ENCODE measurements around the gene SNRPB. TPM values are rescaled to one million over a fixed set of nuclear protein-coding genes. Genes with fewer than 3 reads are reported as not detected.

Gene SNRPB
- total RNA-seq, 2 donors from 2014 or later = 286 to 329 TPM

DNA sequence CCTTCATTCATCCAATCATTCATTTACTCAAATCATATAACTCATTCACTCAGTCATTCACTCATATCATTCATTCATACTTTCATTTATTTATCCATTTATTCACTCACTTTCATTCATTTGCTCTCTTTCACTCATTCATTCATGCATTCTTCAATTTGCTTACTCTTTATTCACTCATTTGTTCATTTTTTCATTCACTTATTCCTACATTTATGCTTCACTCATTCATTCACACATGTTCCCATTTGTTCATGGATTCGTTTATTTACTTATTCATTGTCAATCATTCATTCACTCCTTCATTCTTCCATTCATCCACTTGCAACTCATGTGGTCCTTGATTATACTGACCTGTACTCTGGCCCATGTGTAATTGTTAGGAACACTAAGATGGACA lies 39.4 kb downstream of the SNRPB start:
- Mint-ChIP-seq H3K36me3 (ENCODE audit: insufficient read depth in 2 of 2) (no peaks in the 10 kb centered on the region), H3K27me3 (ENCODE audit: low read depth) (peaks cover 6% of the 10 kb centered on the region), H3K4me1 (ENCODE audit: low read depth) (no peaks in the 10 kb centered on the region), H3K27ac (no peak overlapping the region), H3K4me3 (no peak overlapping the region), H3K9me3 (no peaks in the 10 kb centered on the region)
- DNase-seq = no peak
- ATAC-seq (replicated peaks in 1 of 2) = no peak

DNA sequence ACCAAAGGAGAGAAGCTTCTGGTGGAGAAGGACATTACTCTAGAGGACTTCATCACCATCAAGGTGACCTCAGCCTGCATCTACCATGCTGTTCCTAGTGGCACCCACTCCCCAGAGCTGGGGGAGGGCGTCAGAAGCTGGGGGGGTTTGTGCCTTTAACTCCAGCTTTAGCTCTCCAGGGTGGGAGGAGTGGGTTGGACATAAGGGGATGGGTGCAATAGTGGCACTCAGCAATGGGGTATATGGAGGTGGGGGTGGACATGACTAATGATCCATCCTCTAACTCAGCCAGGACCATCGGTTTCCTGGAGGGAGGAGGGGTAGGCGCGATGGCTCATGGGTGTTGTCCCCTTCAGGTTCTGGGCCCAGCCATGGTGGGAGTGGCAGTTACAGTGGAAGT lies 40.1 kb downstream of the SNRPB start:
- H3K27ac Mint-ChIP-seq = no peak overlapping the region
- DNase-seq = no peak
- no peak overlapping the region for H3K4me3 Mint-ChIP-seq
- no peaks in the 10 kb centered on the region for H3K36me3 Mint-ChIP-seq (ENCODE audit: insufficient read depth in 2 of 2)
- H3K9me3 Mint-ChIP-seq = no peaks in the 10 kb centered on the region
- no peak for ATAC-seq (replicated peaks in 1 of 2)
- peaks cover 6% of the 10 kb centered on the region for H3K27me3 Mint-ChIP-seq (ENCODE audit: low read depth)
- no peaks in the 10 kb centered on the region for H3K4me1 Mint-ChIP-seq (ENCODE audit: low read depth)

- Mint-ChIP-seq H3K27ac (no peak overlapping the region), H3K9me3 (no peaks in the 10 kb centered on the region), H3K4me1 (ENCODE audit: low read depth) (no peaks in the 10 kb centered on the region), H3K4me3 (no peak overlapping the region), H3K36me3 (ENCODE audit: insufficient read depth in 2 of 2) (no peaks in the 10 kb centered on the region), H3K27me3 (ENCODE audit: low read depth) (peaks cover 6% of the 10 kb centered on the region)
- no peak for ATAC-seq (replicated peaks in 1 of 2)
- DNase-seq = no peak
Observed at GRCh38 chr20:2429051-2429450, 41.5 kb downstream of the SNRPB start.

DNA sequence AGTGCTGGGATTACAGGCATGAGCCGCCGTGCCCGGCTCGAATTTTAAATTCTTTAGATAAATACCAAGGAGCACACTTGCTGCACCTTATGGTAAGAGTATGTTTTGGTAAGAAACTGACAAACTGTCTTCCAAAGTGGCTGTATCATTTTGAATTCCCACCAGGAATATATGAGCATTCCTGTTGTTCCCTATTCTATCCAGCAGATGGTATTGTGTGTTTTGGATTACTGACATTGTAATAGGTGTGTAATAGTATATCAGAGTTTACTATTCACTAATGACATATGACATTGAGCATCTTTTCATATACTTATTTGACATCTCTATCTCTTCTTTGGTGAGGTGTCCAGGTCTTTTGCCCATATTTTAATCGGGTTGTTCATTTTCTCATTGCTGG lies 49.3 kb downstream of the SNRPB start:
- Mint-ChIP-seq H3K27ac (no peak overlapping the region), H3K36me3 (ENCODE audit: insufficient read depth in 2 of 2) (no peaks in the 10 kb centered on the region), H3K27me3 (ENCODE audit: low read depth) (no peaks in the 10 kb centered on the region), H3K4me3 (no peak overlapping the region), H3K4me1 (ENCODE audit: low read depth) (no peaks in the 10 kb centered on the region), H3K9me3 (no peaks in the 10 kb centered on the region)
- no peak for ATAC-seq (replicated peaks in 1 of 2)
- no peak for DNase-seq

- H3K4me3 Mint-ChIP-seq = no peak overlapping the region
- ATAC-seq (replicated peaks in 1 of 2) (no peak), DNase-seq (no peak)
- H3K36me3 Mint-ChIP-seq (ENCODE audit: insufficient read depth in 2 of 2) = no peaks in the 10 kb centered on the region
- H3K27ac Mint-ChIP-seq = no peak overlapping the region
- H3K9me3 Mint-ChIP-seq = no peaks in the 10 kb centered on the region
- H3K27me3 Mint-ChIP-seq (ENCODE audit: low read depth) = peaks cover 2% of the 10 kb centered on the region
- H3K4me1 Mint-ChIP-seq (ENCODE audit: low read depth) = no peaks in the 10 kb centered on the region
Observed at GRCh38 chr20:2420510-2420909, 50.1 kb downstream of the SNRPB start.

- no peak overlapping the region for H3K27ac Mint-ChIP-seq
Observed at GRCh38 chr20:2418388-2418787, 52.2 kb downstream of the SNRPB start.

DNA sequence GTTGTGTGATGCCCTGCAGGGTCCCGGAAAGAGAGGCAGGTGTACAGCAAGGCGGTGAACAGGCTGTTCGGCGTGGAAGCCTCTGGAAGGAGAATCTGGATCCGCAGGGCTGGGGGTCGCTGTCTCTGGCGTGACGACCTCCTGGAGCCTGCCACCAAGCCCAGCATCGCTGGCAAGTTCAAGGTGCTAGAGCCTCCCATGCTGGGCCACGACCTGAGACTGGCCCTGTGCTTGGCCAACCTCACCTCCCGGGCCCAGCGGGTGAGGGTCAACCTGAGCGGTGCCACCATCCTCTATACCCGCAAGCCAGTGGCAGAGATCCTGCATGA lies 53.4 kb downstream of the SNRPB start:
- Mint-ChIP-seq H3K27ac (no peak overlapping the region), H3K27me3 (ENCODE audit: low read depth) (peaks cover 25% of the 10 kb centered on the region), H3K4me3 (no peak overlapping the region), H3K4me1 (ENCODE audit: low read depth) (no peaks in the 10 kb centered on the region), H3K9me3 (no peaks in the 10 kb centered on the region), H3K36me3 (ENCODE audit: insufficient read depth in 2 of 2) (no peaks in the 10 kb centered on the region)
- DNase-seq (no peak), ATAC-seq (replicated peaks in 1 of 2) (no peak)

More at GRCh38 chr20:2418388-2418787, 52.2 kb downstream of the SNRPB start:
- ATAC-seq (replicated peaks in 1 of 2) = no peak
- no peak for DNase-seq
- Mint-ChIP-seq H3K36me3 (ENCODE audit: insufficient read depth in 2 of 2) (no peaks in the 10 kb centered on the region), H3K27me3 (ENCODE audit: low read depth) (peaks cover 15% of the 10 kb centered on the region), H3K4me3 (no peak overlapping the region), H3K4me1 (ENCODE audit: low read depth) (no peaks in the 10 kb centered on the region), H3K9me3 (no peaks in the 10 kb centered on the region)

DNA sequence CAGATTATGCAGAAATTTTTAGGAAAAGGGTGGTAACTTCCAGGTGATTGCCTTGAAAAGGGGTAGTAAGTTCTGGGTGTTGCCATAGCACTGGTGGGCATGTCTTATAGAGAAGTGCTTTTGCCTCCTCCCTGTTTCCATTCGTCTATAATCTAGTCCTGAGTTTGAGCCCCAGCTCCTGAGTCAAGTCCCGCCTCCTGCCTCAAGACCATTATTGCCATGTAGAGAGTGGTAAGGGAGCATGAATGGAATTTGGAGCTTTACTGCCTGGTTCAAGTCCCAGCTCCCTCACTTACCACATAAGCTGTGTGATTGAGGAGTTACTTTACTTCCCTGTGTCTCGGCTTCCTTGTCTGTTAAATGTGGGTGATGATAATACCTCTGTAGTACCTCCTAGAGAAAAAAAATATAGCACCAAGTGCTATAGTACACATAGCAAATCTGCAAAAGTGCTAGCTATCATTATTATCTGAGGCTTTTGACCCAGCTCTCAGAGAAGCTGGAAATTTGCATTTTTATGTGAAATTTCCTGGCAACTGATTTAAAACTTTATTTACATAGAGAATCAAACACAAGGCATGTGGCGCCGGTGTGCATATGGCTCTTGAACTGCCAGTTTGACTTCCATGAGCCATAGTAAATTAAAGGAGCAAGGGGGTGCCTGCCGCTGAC lies 53.9 kb downstream of the SNRPB start:
- H3K9me3 Mint-ChIP-seq = no peaks in the 10 kb centered on the region
- DNase-seq (no peak), ATAC-seq (replicated peaks in 1 of 2) (no peak)
- H3K36me3 Mint-ChIP-seq (ENCODE audit: insufficient read depth in 2 of 2) = no peaks in the 10 kb centered on the region
- peaks cover 29% of the 10 kb centered on the region for H3K27me3 Mint-ChIP-seq (ENCODE audit: low read depth)
- no peak overlapping the region for H3K27ac Mint-ChIP-seq
- no peak overlapping the region for H3K4me3 Mint-ChIP-seq
- H3K4me1 Mint-ChIP-seq (ENCODE audit: low read depth) = no peaks in the 10 kb centered on the region

Other genes starting within 250 kb of the SNRPB start
- not detected for gene TGM3, start 174.8 kb downstream of the SNRPB start, total RNA-seq
- gene TGM6, start 89.9 kb downstream of the SNRPB start, total RNA-seq = not detected
- 10 to 100 TPM; 12.4 to 16.4 TPM for gene ZNF343, start 38.1 kb upstream of the SNRPB start, total RNA-seq
- not detected for gene TMC2, start 65.8 kb upstream of the SNRPB start, total RNA-seq
- 100 to 1,000 TPM; 263 to 392 TPM for gene NOP56, start 181.8 kb upstream of the SNRPB start, total RNA-seq
- 100 to 1,000 TPM; 101 to 127 TPM for gene IDH3B, start 193.4 kb upstream of the SNRPB start, total RNA-seq
- gene EBF4, start 222.0 kb upstream of the SNRPB start, total RNA-seq = 10 to 100 TPM in 1 of 2 donors, 1 to 10 TPM in 1; 8.9 to 23.0 TPM